Osteocyte (in vitro differentiated cells): ENCODE results near the gene ALDH1A3. TPM values are rescaled to one million over a fixed set of nuclear protein-coding genes. Genes with fewer than 3 reads are reported as not detected.

ENCODE experiments used
- DNase-seq: peaks from one replicate; pipeline ENCODE4 v3.0.0; 2021; ENCODE audit warnings: mixed read lengths; ENCODE audit not compliant: unreplicated experiment; ENCODE audit errors: extremely low spot score
- H3K27ac Mint-ChIP-seq: one replicate; pipeline ENCODE4 v1.8.0; 2021; ENCODE audit warnings: mild to moderate bottlenecking, mixed read lengths; ENCODE audit not compliant: unreplicated experiment
- H3K27me3 Mint-ChIP-seq: one replicate; pipeline ENCODE4 v1.8.0; 2021; ENCODE audit warnings: mixed read lengths; ENCODE audit not compliant: unreplicated experiment
- H3K36me3 Mint-ChIP-seq: one replicate; pipeline ENCODE4 v1.8.0; 2021; ENCODE audit warnings: mixed read lengths; ENCODE audit not compliant: unreplicated experiment
- H3K4me1 Mint-ChIP-seq: one replicate; pipeline ENCODE4 v1.8.0; 2021; ENCODE audit warnings: mixed read lengths; ENCODE audit not compliant: unreplicated experiment
- H3K4me3 Mint-ChIP-seq: one replicate; pipeline ENCODE4 v1.8.0; 2021; ENCODE audit warnings: mild to moderate bottlenecking, moderate library complexity, mixed read lengths; ENCODE audit not compliant: unreplicated experiment
- H3K9me3 Mint-ChIP-seq: one replicate; pipeline ENCODE4 v1.8.0; 2021; ENCODE audit warnings: mixed read lengths; ENCODE audit not compliant: unreplicated experiment
- total RNA-seq: library from RNA; stranded (reverse); gene quantifications from 2 replicates; pipeline ENCODE4 v1.2.1, GENCODE V29; 2021
- TF ChIP-seq, protein P1 (sequence below): fragments of 200-600 bp; sonication (generic); IDR thresholded peaks from 2 replicates; pipeline ENCODE4 v1.5.0; 2021; ENCODE audit warnings: antibody characterized with exemption, mild to moderate bottlenecking, moderate library complexity

ALDH1A3 gene
- total RNA-seq, 1 donor from 2014 or later, result 0.30 TPM

DNA sequence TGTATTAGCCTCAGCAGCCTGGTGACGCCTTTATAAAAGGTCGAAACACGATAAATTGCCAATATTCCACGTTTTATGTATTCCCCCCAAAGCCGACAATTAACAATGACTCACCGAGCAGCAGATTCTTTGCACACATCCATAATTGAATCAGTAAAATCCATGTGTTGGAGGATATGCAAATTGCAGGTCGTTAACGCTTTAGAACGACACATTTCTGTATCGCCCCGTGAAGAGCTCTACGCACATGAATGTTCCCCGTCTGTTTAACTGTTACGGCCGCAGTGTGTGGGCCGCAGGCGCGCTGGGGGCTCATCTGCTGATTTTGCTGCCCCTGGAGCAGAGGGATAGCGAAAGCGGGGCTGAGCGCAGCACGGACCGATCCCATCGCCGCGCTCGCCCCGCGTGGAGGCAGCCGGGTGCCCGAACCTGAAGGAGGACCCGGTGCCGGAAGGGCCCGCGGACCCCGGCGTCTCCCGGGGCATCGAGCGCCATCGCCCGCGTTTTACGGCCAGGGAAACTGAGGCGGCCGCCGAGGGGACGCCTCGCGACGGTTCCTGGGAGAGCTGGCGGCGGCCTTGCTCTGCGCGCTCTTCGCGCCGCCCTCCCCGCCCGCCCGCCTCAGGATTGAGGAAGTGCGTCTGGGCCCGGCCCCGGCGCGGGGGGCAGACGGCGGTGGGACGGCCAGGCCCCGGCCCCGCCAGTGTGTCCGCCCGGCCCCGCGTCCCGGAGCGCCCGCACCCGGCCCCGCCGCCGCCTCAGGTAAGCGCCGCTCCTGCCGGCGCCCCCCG, 39.3 kb downstream of the ALDH1A3 start, which contains the start of gene LRRK1:
LRRK1 (plus strand) TSS at position 668 of the 791 bp plus-strand sequence. CDS start 5,276 bp downstream, outside the sequence.
- TF ChIP-seq, protein P1, sequence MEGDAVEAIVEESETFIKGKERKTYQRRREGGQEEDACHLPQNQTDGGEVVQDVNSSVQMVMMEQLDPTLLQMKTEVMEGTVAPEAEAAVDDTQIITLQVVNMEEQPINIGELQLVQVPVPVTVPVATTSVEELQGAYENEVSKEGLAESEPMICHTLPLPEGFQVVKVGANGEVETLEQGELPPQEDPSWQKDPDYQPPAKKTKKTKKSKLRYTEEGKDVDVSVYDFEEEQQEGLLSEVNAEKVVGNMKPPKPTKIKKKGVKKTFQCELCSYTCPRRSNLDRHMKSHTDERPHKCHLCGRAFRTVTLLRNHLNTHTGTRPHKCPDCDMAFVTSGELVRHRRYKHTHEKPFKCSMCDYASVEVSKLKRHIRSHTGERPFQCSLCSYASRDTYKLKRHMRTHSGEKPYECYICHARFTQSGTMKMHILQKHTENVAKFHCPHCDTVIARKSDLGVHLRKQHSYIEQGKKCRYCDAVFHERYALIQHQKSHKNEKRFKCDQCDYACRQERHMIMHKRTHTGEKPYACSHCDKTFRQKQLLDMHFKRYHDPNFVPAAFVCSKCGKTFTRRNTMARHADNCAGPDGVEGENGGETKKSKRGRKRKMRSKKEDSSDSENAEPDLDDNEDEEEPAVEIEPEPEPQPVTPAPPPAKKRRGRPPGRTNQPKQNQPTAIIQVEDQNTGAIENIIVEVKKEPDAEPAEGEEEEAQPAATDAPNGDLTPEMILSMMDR, result no peak
- Mint-ChIP-seq H3K27me3 (no peaks in the 10 kb centered on the region), H3K36me3 (peaks cover 2% of the 10 kb centered on the region), H3K4me1 (peaks cover 17% of the 10 kb centered on the region), H3K9me3 (no peaks in the 10 kb centered on the region), H3K27ac (peak within 1 kb of the TSS; percentile 29), H3K4me3 (peak within 1 kb of the TSS; percentile 79)
- no peak for DNase-seq

DNA sequence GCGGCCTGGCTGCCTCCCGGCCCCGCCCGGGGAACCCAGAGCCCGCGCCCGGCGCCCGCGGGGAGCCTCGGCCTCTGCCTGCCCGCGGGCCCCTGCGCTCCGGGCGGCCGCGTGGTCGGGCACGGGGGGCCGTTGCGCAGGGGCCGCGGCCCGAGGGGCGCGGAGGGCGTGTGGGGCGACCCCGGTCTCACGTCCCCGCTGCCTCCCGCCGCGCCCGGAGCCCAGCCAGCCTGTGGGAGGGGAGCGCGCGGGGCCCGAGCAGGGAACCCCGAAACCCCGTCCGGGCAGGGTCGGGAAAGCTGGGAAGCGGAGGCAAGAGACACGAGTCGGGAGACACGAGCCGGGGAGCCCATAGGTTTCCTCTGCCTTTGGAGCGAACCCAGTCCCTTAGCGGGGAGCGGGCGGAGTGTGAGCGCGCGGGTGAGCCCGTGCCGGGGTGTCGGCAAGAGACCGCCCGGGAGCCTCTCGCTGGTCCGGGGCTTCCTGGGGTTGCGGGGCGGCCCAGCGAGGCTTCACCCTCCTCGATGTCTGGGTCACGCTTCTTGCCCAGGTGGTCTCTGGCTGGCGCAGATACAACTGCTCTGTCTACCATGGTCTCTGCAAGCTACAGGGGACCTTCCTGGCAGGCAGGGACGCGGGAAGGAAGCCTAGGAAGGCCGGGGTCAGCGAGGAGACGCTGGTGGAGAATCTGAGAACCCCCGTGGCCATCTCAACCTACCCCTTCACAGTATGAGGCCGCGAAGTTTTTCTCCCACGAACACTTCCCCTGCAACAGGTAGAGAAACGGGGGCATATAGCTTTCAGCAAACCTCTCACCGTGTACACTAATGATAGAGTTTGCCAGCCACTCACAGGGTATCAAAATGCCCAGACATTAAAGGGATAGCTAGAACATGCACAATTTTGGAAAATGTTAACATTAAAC, 40.1 kb downstream of the ALDH1A3 start:
- Mint-ChIP-seq H3K27ac (no peak overlapping the region), H3K27me3 (no peaks in the 10 kb centered on the region), H3K36me3 (peaks cover 2% of the 10 kb centered on the region), H3K4me3 (peak overlapping the region; percentile 71), H3K4me1 (peaks cover 17% of the 10 kb centered on the region), H3K9me3 (no peaks in the 10 kb centered on the region)
- TF ChIP-seq, protein P1, result no peak
- DNase-seq, result no peak

DNA sequence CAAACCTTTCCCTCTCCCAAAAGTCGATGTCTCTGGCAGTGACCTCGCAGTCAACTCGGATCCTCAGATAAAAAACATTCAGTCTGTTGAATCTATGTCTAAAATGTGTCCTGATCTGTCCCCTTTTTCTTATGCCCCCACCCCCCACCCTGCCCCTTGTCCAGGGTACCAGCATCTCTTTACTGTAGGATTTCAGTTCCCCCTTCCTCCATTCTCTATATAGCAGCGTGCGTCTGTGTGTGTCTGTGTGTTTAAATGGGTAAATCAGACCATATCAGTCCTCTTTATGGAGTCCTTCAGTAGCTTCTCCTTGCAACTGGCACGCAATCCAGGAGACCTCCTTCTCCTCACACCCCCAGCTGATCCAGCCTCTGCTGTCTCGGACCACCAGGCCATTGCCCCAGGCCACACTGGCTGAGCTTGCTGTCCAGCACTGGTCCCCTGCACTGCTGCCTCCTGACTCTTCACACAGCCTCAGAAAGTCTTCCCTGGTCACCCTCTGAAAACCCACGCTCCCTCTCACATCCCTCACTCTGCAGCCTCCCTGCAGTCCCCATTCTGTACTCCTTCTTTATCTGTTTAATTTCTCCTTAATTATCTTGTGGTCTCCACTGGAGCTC, 41.0 kb downstream of the ALDH1A3 start:
- Mint-ChIP-seq H3K4me1 (peaks cover 17% of the 10 kb centered on the region), H3K9me3 (no peaks in the 10 kb centered on the region), H3K27me3 (no peaks in the 10 kb centered on the region), H3K27ac (no peak overlapping the region), H3K4me3 (peak overlapping the region; percentile 61), H3K36me3 (peaks cover 3% of the 10 kb centered on the region)
- TF ChIP-seq, protein P1, result no peak
- DNase-seq, result no peak

DNA sequence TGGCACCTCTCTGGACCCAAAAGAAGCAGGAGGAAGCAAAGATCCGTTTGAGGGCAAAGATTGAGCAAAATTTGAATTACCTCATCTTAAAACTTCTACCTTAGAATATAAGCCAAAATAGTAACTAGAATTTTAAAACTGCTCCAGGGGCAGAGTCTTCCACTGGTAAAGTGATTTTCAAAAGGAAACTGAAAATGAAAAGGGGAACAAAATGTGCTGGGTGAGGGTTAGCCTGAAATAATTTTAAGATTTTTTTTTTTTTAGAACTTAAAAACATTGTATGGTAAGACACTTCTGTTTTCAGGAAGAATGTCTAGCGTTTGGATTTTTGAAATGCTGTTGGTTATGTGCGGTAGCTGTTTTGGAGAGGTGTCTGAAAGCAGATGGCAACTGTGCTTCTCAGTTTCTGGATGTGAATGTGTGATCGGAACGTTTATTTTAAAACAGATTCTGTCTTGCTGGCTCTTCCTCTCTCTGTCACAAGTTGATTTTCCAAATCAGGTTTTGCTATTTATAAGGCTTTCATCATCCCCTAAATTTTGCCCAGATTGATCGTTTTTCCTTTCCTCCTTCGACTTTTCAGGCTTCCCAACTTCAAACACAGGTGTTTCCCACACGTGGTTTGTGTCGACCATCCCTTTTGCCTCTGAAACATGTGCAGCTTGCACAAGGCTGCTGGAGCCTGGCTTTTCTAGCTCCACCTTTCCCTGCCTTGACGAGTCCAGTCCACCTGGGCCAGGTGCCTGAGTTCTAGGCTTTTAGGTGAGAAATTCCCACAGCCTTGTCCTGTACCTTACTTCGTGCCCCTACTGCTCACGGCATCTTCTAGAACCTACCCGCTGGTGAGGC, 42.8 kb downstream of the ALDH1A3 start:
- Mint-ChIP-seq H3K36me3 (peaks cover 8% of the 10 kb centered on the region), H3K4me3 (no peak overlapping the region), H3K27ac (no peak overlapping the region), H3K9me3 (no peaks in the 10 kb centered on the region), H3K4me1 (peaks cover 16% of the 10 kb centered on the region), H3K27me3 (no peaks in the 10 kb centered on the region)
- TF ChIP-seq, protein P1, result no peak
- DNase-seq, result no peak
